H9 (cell line): ENCODE data around the gene ROBO1. TPM values are rescaled to one million over a fixed set of nuclear protein-coding genes. Genes with fewer than 3 reads are reported as not detected.

Experiments used
- DNase-seq: peaks from one replicate; pipeline ENCODE4 v3.0.0-alpha.2; 2017
- H2AFZ ChIP-seq: one replicate; pipeline ENCODE4 v1.6.1; 2013; ENCODE audit warnings: mild to moderate bottlenecking, low read length, control low read depth, moderate library complexity
- H2AK5ac ChIP-seq: 2 replicates; pipeline ENCODE4 v1.6.1; 2013; ENCODE audit warnings: low read length, control low read depth, mixed read lengths; ENCODE audit not compliant: insufficient read length
- H2BK120ac ChIP-seq: one replicate; pipeline ENCODE4 v1.6.1; 2013; ENCODE audit warnings: low read depth, mild to moderate bottlenecking, low read length, control low read depth, inconsistent platforms; ENCODE audit not compliant: poor library complexity, severe bottlenecking
- H2BK12ac ChIP-seq: 2 replicates; pipeline ENCODE4 v1.6.1; 2013; ENCODE audit warnings: low read length, control low read depth, mixed read lengths, low read depth; ENCODE audit not compliant: insufficient read length
- H2BK15ac ChIP-seq: 2 replicates; pipeline ENCODE4 v1.6.1; 2013; ENCODE audit warnings: low read depth, low read length, control low read depth
- H2BK20ac ChIP-seq: one replicate; pipeline ENCODE4 v1.6.1; 2013; ENCODE audit warnings: low read depth, mild to moderate bottlenecking, low read length, control low read depth, inconsistent platforms; ENCODE audit not compliant: poor library complexity, severe bottlenecking
- H2BK5ac ChIP-seq: 2 replicates; pipeline ENCODE4 v1.6.1; 2013; ENCODE audit warnings: low read length, control low read depth, mixed read lengths; ENCODE audit not compliant: insufficient read length
- H3K14ac ChIP-seq: 2 replicates; pipeline ENCODE4 v1.6.1; 2013; ENCODE audit warnings: low read length, control low read depth; ENCODE audit not compliant: insufficient read depth
- H3K18ac ChIP-seq: 2 replicates; pipeline ENCODE4 v1.6.1; 2013; ENCODE audit warnings: low read depth, mild to moderate bottlenecking, mixed read lengths, low read length, control low read depth; ENCODE audit not compliant: insufficient read length
- H3K23ac ChIP-seq: 2 replicates; pipeline ENCODE4 v1.6.1; 2013; ENCODE audit warnings: low read length, control low read depth, mixed read lengths, low read depth; ENCODE audit not compliant: insufficient read length
- H3K23me2 ChIP-seq: 2 replicates; pipeline ENCODE4 v1.6.1; 2013; ENCODE audit warnings: low read depth, mild to moderate bottlenecking, mixed read lengths, low read length, control low read depth; ENCODE audit not compliant: insufficient read length, poor library complexity, severe bottlenecking
- H3K27ac ChIP-seq: 2 replicates; pipeline ENCODE4 v1.5.1; 2013; ENCODE audit warnings: low read length, control low read depth, mixed read lengths, low read depth; ENCODE audit not compliant: insufficient read length
- H3K27me3 ChIP-seq: 2 replicates; pipeline ENCODE4 v1.6.1; 2013; ENCODE audit warnings: low read length, control low read depth, inconsistent platforms; ENCODE audit not compliant: insufficient read depth
- H3K4ac ChIP-seq: 2 replicates; pipeline ENCODE4 v1.6.1; 2013; ENCODE audit warnings: low read depth, mild to moderate bottlenecking, control low read depth, inconsistent platforms, low read length, moderate library complexity
- H3K4me1 ChIP-seq: 2 replicates; pipeline ENCODE4 v1.6.1; 2013; ENCODE audit warnings: low read length, control low read depth, inconsistent platforms; ENCODE audit not compliant: insufficient read depth
- H3K4me2 ChIP-seq: 2 replicates; pipeline ENCODE4 v1.6.1; 2013; ENCODE audit warnings: low read length, control low read depth, mixed read lengths; ENCODE audit not compliant: insufficient read length, insufficient read depth
- H3K56ac ChIP-seq: 2 replicates; pipeline ENCODE4 v1.6.1; 2013; ENCODE audit warnings: low read depth, mild to moderate bottlenecking, mixed read lengths, low read length, control low read depth; ENCODE audit not compliant: insufficient read length
- H3K79me1 ChIP-seq: 2 replicates; pipeline ENCODE4 v1.6.1; 2013; ENCODE audit warnings: low read depth, mild to moderate bottlenecking, moderate library complexity, low read length, control low read depth, inconsistent platforms; ENCODE audit not compliant: insufficient read depth, poor library complexity, severe bottlenecking
- H3K79me2 ChIP-seq: 2 replicates; pipeline ENCODE4 v1.6.1; 2013; ENCODE audit warnings: low read length, control low read depth, inconsistent platforms; ENCODE audit not compliant: insufficient read depth
- H3K9ac ChIP-seq: 2 replicates; pipeline ENCODE4 v1.6.1; 2013; ENCODE audit warnings: low read length, control low read depth, mixed read lengths; ENCODE audit not compliant: insufficient read length; ENCODE audit errors: extremely low read depth
- H3K9me3 ChIP-seq: one replicate; pipeline ENCODE4 v1.6.1; 2013; ENCODE audit warnings: low read depth, low read length, inconsistent platforms; ENCODE audit not compliant: control insufficient read depth
- H3T11ph ChIP-seq: one replicate; pipeline ENCODE4 v1.6.1; 2013; ENCODE audit warnings: mild to moderate bottlenecking, low read length, control low read depth, inconsistent platforms
- H4K20me1 ChIP-seq: one replicate; pipeline ENCODE4 v1.6.1; 2013; ENCODE audit not compliant: control insufficient read depth, insufficient read length, insufficient read depth
- H4K5ac ChIP-seq: 2 replicates; pipeline ENCODE4 v1.6.1; 2013; ENCODE audit warnings: low read depth, mild to moderate bottlenecking, mixed read lengths, low read length, control low read depth; ENCODE audit not compliant: insufficient read length
- H4K8ac ChIP-seq: replicated peaks from 2 replicates; pipeline ENCODE4 v1.6.1; 2013; ENCODE audit warnings: low read length, control low read depth, mixed read lengths, low read depth; ENCODE audit not compliant: insufficient read length
- H4K91ac ChIP-seq: 2 replicates; pipeline ENCODE4 v1.6.1; 2013; ENCODE audit warnings: low read depth, mild to moderate bottlenecking, moderate library complexity, mixed read lengths, low read length, control low read depth; ENCODE audit not compliant: insufficient read length
- H3K27ac Mint-ChIP-seq, 3 experiments: 2 replicates in 2 of 3; 3 replicates in 1 of 3; pipeline ENCODE4 v1.8.0; 2020 to 2021; ENCODE audit warnings: mixed read lengths in 3 of 3, mild to moderate bottlenecking in 1 of 3, moderate library complexity in 1 of 3
- H3K27me3 Mint-ChIP-seq: 2 replicates; pipeline ENCODE4 v1.8.0; 2021; ENCODE audit warnings: low read depth, mild to moderate bottlenecking, moderate library complexity, mixed read lengths
- H3K36me3 Mint-ChIP-seq, 3 experiments: 2 replicates in 2 of 3; 3 replicates in 1 of 3; pipeline ENCODE4 v1.8.0; 2020 to 2021; ENCODE audit warnings: low read depth in 3 of 3, mixed read lengths in 3 of 3; ENCODE audit not compliant: insufficient read depth in 1 of 3
- H3K4me1 Mint-ChIP-seq, 2 experiments: 2 replicates each; pipeline ENCODE4 v1.8.0; 2020; ENCODE audit warnings: mixed read lengths in 2 of 2
- H3K4me3 Mint-ChIP-seq, 2 experiments: 2 replicates in 1 of 2; 3 replicates in 1 of 2; pipeline ENCODE4 v1.8.0; 2020 to 2021; ENCODE audit warnings: mild to moderate bottlenecking in 2 of 2, mixed read lengths in 2 of 2, moderate library complexity in 1 of 2
- H3K9me3 Mint-ChIP-seq, 2 experiments: 2 replicates in 1 of 2; 3 replicates in 1 of 2; pipeline ENCODE4 v1.8.0; 2020; ENCODE audit warnings: mild to moderate bottlenecking in 2 of 2, mixed read lengths in 2 of 2, moderate library complexity in 1 of 2
- total RNA-seq: library from RNA; stranded (reverse); gene quantifications from 2 replicates; pipeline ENCODE4 v1.2.1, GENCODE V29; 2021
- TF ChIP-seq, protein P1 (sequence below): fragments of 200-600 bp; sonication (generic); conservative IDR thresholded peaks from 3 replicates; pipeline ENCODE4 v1.8.0; 2021; ENCODE audit warnings: antibody characterized with exemption, mild to moderate bottlenecking

ROBO1 gene
- total RNA-seq, 1 experiment from 2014 or later = 62.7 TPM

DNA sequence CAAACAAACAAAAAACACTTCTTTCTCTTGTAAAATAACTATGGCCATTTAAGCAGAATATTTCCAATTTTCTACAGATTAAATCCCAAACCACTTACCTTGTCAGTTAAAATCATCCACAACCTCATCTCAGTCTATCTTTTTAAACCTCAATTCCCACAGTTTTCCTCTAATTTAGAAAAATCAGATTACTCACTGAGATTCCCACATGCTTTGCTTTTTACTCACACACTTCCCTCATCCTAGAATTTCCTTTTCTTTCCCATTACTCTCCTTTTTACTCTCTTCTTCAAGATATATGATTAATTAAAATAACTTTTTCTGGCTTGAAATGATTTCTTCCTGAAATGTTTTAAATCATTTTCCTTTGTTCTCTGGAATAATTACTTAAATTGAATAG lies 790.7 kb downstream of the ROBO1 start:
- H3K79me1 ChIP-seq = no peaks in the 10 kb centered on the region
- no peak overlapping the region for H2BK120ac ChIP-seq
- H3K79me2 ChIP-seq = no peaks in the 10 kb centered on the region
- H3K4me2 ChIP-seq = no peak overlapping the region
- H2AFZ ChIP-seq = no peak overlapping the region
- H3K27ac ChIP-seq = no peak overlapping the region
- no peaks in the 10 kb centered on the region for H3K9me3 Mint-ChIP-seq
- no peaks in the 10 kb centered on the region for H3K36me3 Mint-ChIP-seq
- H4K91ac ChIP-seq = no peak overlapping the region
- H3K27ac Mint-ChIP-seq = peak overlapping the region; percentile 2 to 91 (median 12); a peak in 3 of 7 replicates
- H3K14ac ChIP-seq = no peak overlapping the region
- peaks cover 5% of the 10 kb centered on the region; the same call in 1 of the 2 replicates for H3K4me1 ChIP-seq
- H3K56ac ChIP-seq = no peak overlapping the region
- no peak for DNase-seq
- H3K4me1 Mint-ChIP-seq = peaks cover 49 to 64% of the 10 kb centered on the region in 2 experiments
- no peak overlapping the region for H3K9ac ChIP-seq
- no peak overlapping the region for H3K23ac ChIP-seq
- H4K5ac ChIP-seq = no peak overlapping the region
- no peak overlapping the region for H3K4me3 Mint-ChIP-seq
- H2BK5ac ChIP-seq = no peak overlapping the region
- H2BK12ac ChIP-seq = no peak overlapping the region
- H3K27me3 Mint-ChIP-seq = no peaks in the 10 kb centered on the region
- H4K20me1 ChIP-seq = no peaks in the 10 kb centered on the region
- TF ChIP-seq, protein P1, sequence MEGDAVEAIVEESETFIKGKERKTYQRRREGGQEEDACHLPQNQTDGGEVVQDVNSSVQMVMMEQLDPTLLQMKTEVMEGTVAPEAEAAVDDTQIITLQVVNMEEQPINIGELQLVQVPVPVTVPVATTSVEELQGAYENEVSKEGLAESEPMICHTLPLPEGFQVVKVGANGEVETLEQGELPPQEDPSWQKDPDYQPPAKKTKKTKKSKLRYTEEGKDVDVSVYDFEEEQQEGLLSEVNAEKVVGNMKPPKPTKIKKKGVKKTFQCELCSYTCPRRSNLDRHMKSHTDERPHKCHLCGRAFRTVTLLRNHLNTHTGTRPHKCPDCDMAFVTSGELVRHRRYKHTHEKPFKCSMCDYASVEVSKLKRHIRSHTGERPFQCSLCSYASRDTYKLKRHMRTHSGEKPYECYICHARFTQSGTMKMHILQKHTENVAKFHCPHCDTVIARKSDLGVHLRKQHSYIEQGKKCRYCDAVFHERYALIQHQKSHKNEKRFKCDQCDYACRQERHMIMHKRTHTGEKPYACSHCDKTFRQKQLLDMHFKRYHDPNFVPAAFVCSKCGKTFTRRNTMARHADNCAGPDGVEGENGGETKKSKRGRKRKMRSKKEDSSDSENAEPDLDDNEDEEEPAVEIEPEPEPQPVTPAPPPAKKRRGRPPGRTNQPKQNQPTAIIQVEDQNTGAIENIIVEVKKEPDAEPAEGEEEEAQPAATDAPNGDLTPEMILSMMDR = no peak
- H2BK20ac ChIP-seq = no peak overlapping the region
- no peak overlapping the region for H4K8ac ChIP-seq
- H3K18ac ChIP-seq = no peak overlapping the region
- no peak overlapping the region for H3T11ph ChIP-seq
- H2BK15ac ChIP-seq = no peak overlapping the region
- no peaks in the 10 kb centered on the region for H3K27me3 ChIP-seq
- no peaks in the 10 kb centered on the region for H3K23me2 ChIP-seq
- H2AK5ac ChIP-seq = no peak overlapping the region
- H3K4ac ChIP-seq = no peak overlapping the region
- H3K9me3 ChIP-seq = no peaks in the 10 kb centered on the region
